ENCODE data around the gene APOBEC2. TPM values are rescaled to one million over a fixed set of nuclear protein-coding genes. Genes with fewer than 3 reads are reported as not detected.

Gene APOBEC2
- polyA plus RNA-seq, 2 donors: 0.19 TPM; not detected in 1

- H3K4me1 ChIP-seq (ENCODE audit: control insufficient read depth in 2 of 2, insufficient read depth in 2 of 2, low read length in 1 of 2): no peaks in the 10 kb centered on the region
- 85 to 86% methylated on average over 5 of the region's 5 CpGs for WGBS, 2 donors
- H3K27ac ChIP-seq (ENCODE audit: low read depth in 2 of 2, low read length in 1 of 2): no peak overlapping the region
- H3K36me3 ChIP-seq (ENCODE audit: control insufficient read depth in 2 of 2, insufficient read depth in 2 of 2, low read length in 1 of 2): peaks cover 14 to 33% of the 10 kb centered on the region in 2 donors
- H3K9me3 ChIP-seq (ENCODE audit: control insufficient read depth in 2 of 2, insufficient read depth in 1 of 2, low read depth in 1 of 2, low read length in 1 of 2): no peaks in the 10 kb centered on the region
- H3K27me3 ChIP-seq (ENCODE audit: control insufficient read depth in 1 of 2, insufficient read depth in 2 of 2, low read length in 2 of 2): no peaks in the 10 kb centered on the region
- H3K4me3 ChIP-seq (ENCODE audit: low read depth in 1 of 2, low read length in 2 of 2): no peak overlapping the region
Measured at GRCh38 chr6:41097467-41098090, 44.6 kb downstream of the APOBEC2 start.

DNA sequence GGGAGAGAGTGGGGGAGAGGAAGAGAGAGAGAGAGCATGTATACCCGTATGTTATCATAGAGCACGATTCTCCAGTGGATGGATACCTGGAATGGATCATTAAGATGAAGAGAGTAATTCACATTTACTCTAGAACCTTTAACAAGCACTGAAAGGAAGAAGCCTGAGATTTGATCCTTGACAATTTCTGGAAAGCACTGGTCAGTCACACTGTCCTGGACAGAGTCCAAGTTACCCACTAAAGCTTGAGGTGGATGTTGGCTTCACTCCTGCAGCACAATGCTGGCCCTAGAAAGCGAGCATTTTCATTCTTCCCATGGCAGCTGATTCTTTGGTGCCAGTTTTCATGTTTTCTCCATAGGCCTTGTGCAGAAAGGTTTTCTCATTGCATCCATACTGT, 45.4 kb downstream of the APOBEC2 start:
- no peak overlapping the region for H3K4me3 ChIP-seq (ENCODE audit: low read depth in 1 of 2, low read length in 2 of 2)
- H3K36me3 ChIP-seq (ENCODE audit: control insufficient read depth in 2 of 2, insufficient read depth in 2 of 2, low read length in 1 of 2): peaks cover 14 to 32% of the 10 kb centered on the region in 2 donors
- H3K4me1 ChIP-seq (ENCODE audit: control insufficient read depth in 2 of 2, insufficient read depth in 2 of 2, low read length in 1 of 2): no peaks in the 10 kb centered on the region
- H3K9me3 ChIP-seq (ENCODE audit: control insufficient read depth in 2 of 2, insufficient read depth in 1 of 2, low read depth in 1 of 2, low read length in 1 of 2): no peaks in the 10 kb centered on the region
- WGBS, 2 donors: 74 to 85% methylated on average over 3 of the region's 3 CpGs
- no peaks in the 10 kb centered on the region for H3K27me3 ChIP-seq (ENCODE audit: control insufficient read depth in 1 of 2, insufficient read depth in 2 of 2, low read length in 2 of 2)
- no peak overlapping the region for H3K27ac ChIP-seq (ENCODE audit: low read depth in 2 of 2, low read length in 1 of 2)

DNA sequence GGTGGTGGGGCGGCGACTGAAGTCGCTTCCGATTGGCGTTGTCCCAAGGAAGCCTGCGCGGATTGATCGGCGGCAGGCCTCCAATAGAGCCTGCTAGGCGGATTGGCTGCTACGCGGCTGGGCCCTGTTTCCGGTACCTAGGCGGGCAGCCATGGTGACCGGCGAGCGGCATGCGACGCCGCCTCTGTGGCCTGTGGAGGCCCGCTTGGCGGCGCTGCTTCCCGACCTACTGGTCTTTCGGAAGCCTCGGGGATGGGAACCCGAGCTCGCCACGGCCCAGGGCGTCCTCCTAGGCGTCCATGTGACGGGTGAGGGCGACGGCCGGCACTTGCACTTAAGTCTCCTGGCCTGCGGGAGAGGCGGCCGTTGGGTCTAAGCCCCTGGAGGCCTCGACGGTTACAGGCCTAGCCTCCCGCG, 47.9 kb downstream of the APOBEC2 start:
- no peaks in the 10 kb centered on the region for H3K4me1 ChIP-seq (ENCODE audit: control insufficient read depth in 2 of 2, insufficient read depth in 2 of 2, low read length in 1 of 2)
- H3K27me3 ChIP-seq (ENCODE audit: control insufficient read depth in 1 of 2, insufficient read depth in 2 of 2, low read length in 2 of 2): no peaks in the 10 kb centered on the region
- no peaks in the 10 kb centered on the region for H3K9me3 ChIP-seq (ENCODE audit: control insufficient read depth in 2 of 2, insufficient read depth in 1 of 2, low read depth in 1 of 2, low read length in 1 of 2)
- peaks cover 11 to 25% of the 10 kb centered on the region in 2 donors for H3K36me3 ChIP-seq (ENCODE audit: control insufficient read depth in 2 of 2, insufficient read depth in 2 of 2, low read length in 1 of 2)
- 77 to 87% methylated on average over 41 to 42 of the region's 42 CpGs for WGBS, 2 donors
- no peak overlapping the region for H3K27ac ChIP-seq (ENCODE audit: low read depth in 2 of 2, low read length in 1 of 2)
- no peak overlapping the region for H3K4me3 ChIP-seq (ENCODE audit: low read depth in 1 of 2, low read length in 2 of 2)

- Histone ChIP-seq H3K4me3 (ENCODE audit: low read depth in 1 of 2, low read length in 2 of 2) (no peak overlapping the region), H3K27ac (ENCODE audit: low read depth in 2 of 2, low read length in 1 of 2) (no peak overlapping the region), H3K36me3 (ENCODE audit: control insufficient read depth in 2 of 2, insufficient read depth in 2 of 2, low read length in 1 of 2) (peaks cover 3 to 7% of the 10 kb centered on the region in 2 donors), H3K27me3 (ENCODE audit: control insufficient read depth in 1 of 2, insufficient read depth in 2 of 2, low read length in 2 of 2) (no peaks in the 10 kb centered on the region), H3K4me1 (ENCODE audit: control insufficient read depth in 2 of 2, insufficient read depth in 2 of 2, low read length in 1 of 2) (no peaks in the 10 kb centered on the region), H3K9me3 (ENCODE audit: control insufficient read depth in 2 of 2, insufficient read depth in 1 of 2, low read depth in 1 of 2, low read length in 1 of 2) (no peaks in the 10 kb centered on the region)
- 86 to 90% methylated on average over 3 of the region's 3 CpGs for WGBS, 2 donors
Measured at GRCh38 chr6:41103847-41104246, 50.8 kb downstream of the APOBEC2 start.

GRCh38 chr6:41111017-41111416, 58.0 kb downstream of the APOBEC2 start:
- no peaks in the 10 kb centered on the region for H3K4me1 ChIP-seq (ENCODE audit: control insufficient read depth in 2 of 2, insufficient read depth in 2 of 2, low read length in 1 of 2)
- WGBS, 2 donors: 64 to 66% methylated on average over 3 of the region's 3 CpGs
- H3K4me3 ChIP-seq (ENCODE audit: low read depth in 1 of 2, low read length in 2 of 2): no peak overlapping the region
- no peaks in the 10 kb centered on the region for H3K27me3 ChIP-seq (ENCODE audit: control insufficient read depth in 1 of 2, insufficient read depth in 2 of 2, low read length in 2 of 2)
- H3K9me3 ChIP-seq (ENCODE audit: control insufficient read depth in 2 of 2, insufficient read depth in 1 of 2, low read depth in 1 of 2, low read length in 1 of 2): no peaks in the 10 kb centered on the region
- no peaks in the 10 kb centered on the region for H3K36me3 ChIP-seq (ENCODE audit: control insufficient read depth in 2 of 2, insufficient read depth in 2 of 2, low read length in 1 of 2)
- no peak overlapping the region for H3K27ac ChIP-seq (ENCODE audit: low read depth in 2 of 2, low read length in 1 of 2)

Other genes with a start within 250 kb of the APOBEC2 start
- gene UNC5CL, start 14.0 kb upstream of the APOBEC2 start, polyA plus RNA-seq: 1 to 10 TPM in 1 of 2 donors, under 1 TPM in 1; 0.82 to 1.1 TPM
- gene TSPO2, start 10.7 kb upstream of the APOBEC2 start, polyA plus RNA-seq: under 1 TPM in 1 of 2 donors, not detected in 1; 0.04 TPM
- 10 to 100 TPM; 23.7 to 24.4 TPM for gene OARD1, start 19.2 kb downstream of the APOBEC2 start, polyA plus RNA-seq
- 1 to 10 TPM; 5.5 to 6.5 TPM for gene NFYA, start 19.8 kb downstream of the APOBEC2 start, polyA plus RNA-seq
- under 1 TPM; 0.06 to 0.07 TPM for gene TREML1, start 101.1 kb downstream of the APOBEC2 start, polyA plus RNA-seq
- gene TREM2, start 109.9 kb downstream of the APOBEC2 start, polyA plus RNA-seq: under 1 TPM; 0.49 to 0.84 TPM
- gene TREML2, start 147.9 kb downstream of the APOBEC2 start, polyA plus RNA-seq: under 1 TPM in 1 of 2 donors, not detected in 1; 0.01 TPM
- gene TREML4, start 175.1 kb downstream of the APOBEC2 start, polyA plus RNA-seq: not detected
- under 1 TPM; 0.15 to 0.43 TPM for gene TREM1, start 233.5 kb downstream of the APOBEC2 start, polyA plus RNA-seq